ENCODE data around the gene ETS2.
A peak's percentile ranks its signal among the peaks of the same experiment; 100 is the strongest.

ETS2 gene

DNA sequence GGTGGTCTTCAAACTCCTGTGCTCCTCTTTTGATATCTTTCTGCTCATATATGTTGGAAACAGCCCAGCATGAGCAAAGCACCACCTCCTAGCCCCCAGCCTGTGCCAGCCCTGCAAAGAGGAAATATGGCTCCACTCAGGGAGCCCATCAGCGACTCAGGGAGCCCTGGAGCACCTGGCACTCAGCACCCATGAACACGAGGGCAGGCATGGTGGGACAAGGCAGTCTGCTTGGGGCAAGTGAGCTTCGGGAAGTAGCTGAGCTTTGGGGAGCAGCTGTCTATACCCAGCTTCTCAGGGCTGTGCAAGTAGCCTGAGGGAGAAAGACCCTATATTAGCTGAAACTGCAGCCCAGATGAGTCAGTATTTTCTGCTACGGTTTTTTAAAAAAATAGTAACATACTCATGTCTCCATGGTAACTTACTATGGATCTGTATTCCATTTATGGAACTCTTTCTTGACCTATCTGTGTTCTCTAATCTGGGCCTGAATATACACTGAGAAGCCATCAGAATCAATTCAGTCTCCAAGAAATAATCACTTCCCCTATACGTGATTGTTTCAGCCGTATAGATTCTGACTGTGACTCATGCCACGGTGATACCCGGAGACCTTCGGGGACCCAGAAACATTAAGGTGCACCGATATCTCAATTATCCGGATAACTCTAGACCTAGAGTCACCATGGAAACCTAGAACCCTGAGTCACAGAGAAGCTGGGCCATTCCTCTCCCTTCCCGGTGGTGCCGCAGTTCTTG, 1.5 kb upstream of the ETS2 start:
- DNase-seq (ENCODE audit: extremely low spot score) = no peak
- ChIA-PET POLR2A (no interaction called here), CTCF (interaction anchor here (0.6 kb wide), 1 partner anchor 331 kb away, joined by 3 read pairs; no protein-coding TSS in a partner anchor)

GRCh38 chr21:38804789-38805327, 871 bp upstream of the ETS2 start:
- CTCF ChIA-PET = interaction anchor here (0.6 kb wide), 1 partner anchor 330 kb away, joined by 3 read pairs; no protein-coding TSS in a partner anchor
- POLR2A ChIA-PET = no interaction called here
- TF ChIP-seq ARNT (IDR thresholded peaks at IDR 0.05) (no peak), BHLHE40 (IDR thresholded peaks at IDR 0.05; ENCODE audit: borderline replicate concordance) (no peak), LEF1 (IDR thresholded peaks at IDR 0.05; ENCODE audit: borderline replicate concordance) (no peak), ZNF384 (IDR thresholded peaks at IDR 0.05) (no peak), SUZ12 (IDR thresholded peaks at IDR 0.05) (no peak), PKNOX1 (IDR thresholded peaks at IDR 0.05) (no peak), TARDBP (IDR thresholded peaks at IDR 0.05) (no peak), NFRKB (IDR thresholded peaks at IDR 0.05) (no peak), FOXA1 (IDR thresholded peaks at IDR 0.05) (no peak), FOXM1 (IDR thresholded peaks at IDR 0.05; ENCODE audit: borderline replicate concordance) (no peak), ELF4 (IDR thresholded peaks at IDR 0.05) (no peak), CTBP1 (IDR thresholded peaks at IDR 0.05; ENCODE audit: borderline replicate concordance) (no peak)
- no peak for DNase-seq (ENCODE audit: extremely low spot score)

More for the DNA sequence above, 1.5 kb upstream of the ETS2 start:
- TF ChIP-seq CTBP1 (IDR thresholded peaks at IDR 0.05; ENCODE audit: borderline replicate concordance) (no peak), HDGF (IDR thresholded peaks at IDR 0.05; ENCODE audit: borderline replicate concordance) (no peak), ARNT (IDR thresholded peaks at IDR 0.05) (no peak), TARDBP (IDR thresholded peaks at IDR 0.05) (no peak), SUZ12 (IDR thresholded peaks at IDR 0.05) (no peak), FOXK2 (IDR thresholded peaks at IDR 0.05) (no peak), LEF1 (IDR thresholded peaks at IDR 0.05; ENCODE audit: borderline replicate concordance) (no peak), FOXA1 (IDR thresholded peaks at IDR 0.05) (no peak), PKNOX1 (IDR thresholded peaks at IDR 0.05) (no peak), ELF4 (IDR thresholded peaks at IDR 0.05) (no peak), SP1 (IDR thresholded peaks at IDR 0.05) (no peak), ZNF384 (IDR thresholded peaks at IDR 0.05) (no peak), NFRKB (IDR thresholded peaks at IDR 0.05) (no peak), FOXM1 (IDR thresholded peaks at IDR 0.05; ENCODE audit: borderline replicate concordance) (no peak), BHLHE40 (IDR thresholded peaks at IDR 0.05; ENCODE audit: borderline replicate concordance) (no peak), L3MBTL2 (conservative IDR thresholded peaks at IDR 0.05) (no peak)

DNA sequence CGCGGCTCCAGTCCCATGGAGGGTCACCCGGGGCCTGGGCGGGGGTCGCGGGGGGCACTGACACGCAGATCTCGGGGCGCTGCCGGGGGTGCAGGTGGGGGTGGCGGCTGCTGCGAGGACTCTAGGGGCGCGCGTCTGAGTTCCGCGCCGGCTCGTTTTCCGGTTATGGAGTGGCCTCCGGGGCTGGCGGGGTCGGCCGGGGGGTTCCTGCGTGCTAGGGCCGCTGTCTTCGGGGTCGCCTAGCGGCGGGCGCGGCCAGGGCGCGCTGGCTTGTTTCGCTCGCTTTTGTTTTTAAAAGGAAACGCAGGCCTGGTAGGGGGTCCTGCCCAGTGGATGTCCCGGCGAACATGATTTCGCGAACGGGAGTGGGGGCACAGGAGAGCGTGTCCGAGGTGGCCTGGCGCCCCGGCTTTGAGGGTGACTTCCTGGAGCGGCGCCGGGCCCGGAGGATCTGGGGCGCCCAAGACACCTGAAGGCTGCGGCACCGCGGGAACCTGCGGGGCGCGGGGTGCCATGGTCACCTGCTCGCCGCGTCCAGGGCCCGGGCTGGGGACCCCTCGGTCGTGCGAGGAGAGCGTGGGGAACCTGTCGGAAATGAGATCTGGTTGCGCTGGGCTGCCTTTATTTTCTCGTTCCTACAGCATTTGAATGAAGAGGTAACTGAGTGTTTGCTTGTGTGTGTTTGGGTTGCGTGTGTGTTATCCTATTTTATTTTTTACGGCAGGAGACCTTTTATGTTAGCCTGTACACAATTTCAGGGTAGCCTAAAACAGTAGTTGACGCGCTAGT, 618 bp downstream of the ETS2 start:
- no peak for DNase-seq (ENCODE audit: extremely low spot score)
- CTCF ChIA-PET = interaction anchor here (0.6 kb wide), 1 partner anchor 932 kb away, joined by 4 read pairs; no protein-coding TSS in a partner anchor
- POLR2A ChIA-PET = interaction anchor here (1.0 kb wide), 1 partner anchor 17 kb away, joined by 3 read pairs; no protein-coding TSS in a partner anchor
- no peak for TF ChIP-seq SUZ12 (IDR thresholded peaks at IDR 0.05)
- TF ChIP-seq FOXM1 (IDR thresholded peaks at IDR 0.05; ENCODE audit: borderline replicate concordance) = no peak
- TF ChIP-seq L3MBTL2 (conservative IDR thresholded peaks at IDR 0.05) = no peak
- TF ChIP-seq ARNT (IDR thresholded peaks at IDR 0.05) = no peak
- TF ChIP-seq ELF4 (IDR thresholded peaks at IDR 0.05) = no peak

- POLR2A ChIA-PET = no interaction called here
- TF ChIP-seq SUZ12 (IDR thresholded peaks at IDR 0.05) = no peak
- no peak for TF ChIP-seq CTBP1 (IDR thresholded peaks at IDR 0.05; ENCODE audit: borderline replicate concordance)
- TF ChIP-seq SP1 (IDR thresholded peaks at IDR 0.05) = no peak
- TF ChIP-seq ELF4 (IDR thresholded peaks at IDR 0.05) = no peak
- TF ChIP-seq NFRKB (IDR thresholded peaks at IDR 0.05) = no peak
- no peak for TF ChIP-seq BHLHE40 (IDR thresholded peaks at IDR 0.05; ENCODE audit: borderline replicate concordance)
- TF ChIP-seq HDGF (IDR thresholded peaks at IDR 0.05; ENCODE audit: borderline replicate concordance) = no peak
- no peak for TF ChIP-seq L3MBTL2 (conservative IDR thresholded peaks at IDR 0.05)
- TF ChIP-seq ARNT (IDR thresholded peaks at IDR 0.05) = no peak
- no peak for TF ChIP-seq FOXA1 (IDR thresholded peaks at IDR 0.05)
- TF ChIP-seq ZNF384 (IDR thresholded peaks at IDR 0.05) = no peak
- no peak for TF ChIP-seq PKNOX1 (IDR thresholded peaks at IDR 0.05)
- TF ChIP-seq FOXM1 (IDR thresholded peaks at IDR 0.05; ENCODE audit: borderline replicate concordance) = no peak
- no peak for TF ChIP-seq FOXK2 (IDR thresholded peaks at IDR 0.05)
- CTCF ChIA-PET = interaction anchor here (0.6 kb wide), 1 partner anchor 931 kb away, joined by 4 read pairs; no protein-coding TSS in a partner anchor
- no peak for DNase-seq (ENCODE audit: extremely low spot score)
These were observed 1.2 kb downstream of the ETS2 start for GRCh38 chr21:38806942-38807284.

- POLR2A ChIA-PET = no interaction called here
- CTCF ChIA-PET = no interaction called here
- no peak for DNase-seq (ENCODE audit: extremely low spot score)
- 0 out of 2 replicates have a peak, but pooled peaks have one; percentile 28 for TF ChIP-seq ZNF384 (IDR thresholded peaks at IDR 0.05)
- TF ChIP-seq FOXM1 (IDR thresholded peaks at IDR 0.05; ENCODE audit: borderline replicate concordance) = no peak
- TF ChIP-seq ARNT (IDR thresholded peaks at IDR 0.05) = no peak
- TF ChIP-seq NFRKB (IDR thresholded peaks at IDR 0.05) = no peak
- no peak for TF ChIP-seq BHLHE40 (IDR thresholded peaks at IDR 0.05; ENCODE audit: borderline replicate concordance)
These were observed 1.7 kb downstream of the ETS2 start for GRCh38 chr21:38807441-38807871.

All from HEK293T (cell line).